ENCODE measurements around the gene EFCAB12.
"Not testable (repeated sequence)": the region's sequence is repeated elsewhere in the genome, so short reads cannot be mapped to it uniquely, and the experiment has no call there.

Gene EFCAB12

GRCh38 chr3:129421236-129421883 lies 7.1 kb downstream of the EFCAB12 start:
- WGBS, 2 experiments (ENCODE audit: insufficient coverage in 2 of 2): 94 to 95% methylated on average over 11 to 12 of the region's 12 CpGs
- Histone ChIP-seq H3K9me3 (ENCODE audit: control insufficient read depth, low read length) (peaks cover 8% of the 10 kb centered on the region), H3K36me3 (ENCODE audit: control insufficient read depth, insufficient read depth, low read length) (no peaks in the 10 kb centered on the region), H3K4me3 (ENCODE audit: extremely low read depth, insufficient read depth, low read length, poor library complexity, severe bottlenecking) (no peak overlapping the region), H3K27ac (ENCODE audit: low read depth, low read length, severe bottlenecking) (no peak overlapping the region), H3K4me1 (ENCODE audit: control insufficient read depth, insufficient read depth, low read length, poor library complexity, severe bottlenecking) (peaks cover 18% of the 10 kb centered on the region)

- Histone ChIP-seq H3K4me1 (ENCODE audit: control insufficient read depth, insufficient read depth, low read length, poor library complexity, severe bottlenecking) (peaks cover 19% of the 10 kb centered on the region), H3K9me3 (ENCODE audit: control insufficient read depth, low read length) (peaks cover 8% of the 10 kb centered on the region), H3K4me3 (ENCODE audit: extremely low read depth, insufficient read depth, low read length, poor library complexity, severe bottlenecking) (no peak overlapping the region), H3K36me3 (ENCODE audit: control insufficient read depth, insufficient read depth, low read length) (no peaks in the 10 kb centered on the region), H3K27ac (ENCODE audit: low read depth, low read length, severe bottlenecking) (no peak overlapping the region)
- WGBS, 2 experiments (ENCODE audit: insufficient coverage in 2 of 2): 89 to 93% methylated on average over 3 of the region's 4 CpGs
Measured at GRCh38 chr3:129419476-129419875, 9.0 kb downstream of the EFCAB12 start.

- H3K4me1 ChIP-seq (ENCODE audit: control insufficient read depth, insufficient read depth, low read length, poor library complexity, severe bottlenecking): peaks cover 21% of the 10 kb centered on the region
- H3K9me3 ChIP-seq (ENCODE audit: control insufficient read depth, low read length): peaks cover 8% of the 10 kb centered on the region
- no peaks in the 10 kb centered on the region for H3K36me3 ChIP-seq (ENCODE audit: control insufficient read depth, insufficient read depth, low read length)
- H3K4me3 ChIP-seq (ENCODE audit: extremely low read depth, insufficient read depth, low read length, poor library complexity, severe bottlenecking): no peak overlapping the region
- H3K27ac ChIP-seq (ENCODE audit: low read depth, low read length, severe bottlenecking): no peak overlapping the region
- 91 to 94% methylated on average over 11 to 12 of the region's 14 CpGs for whole genome bisulfite sequencing, 2 experiments (ENCODE audit: insufficient coverage in 2 of 2)
Measured at GRCh38 chr3:129418041-129418973, 10.1 kb downstream of the EFCAB12 start.

- Histone ChIP-seq H3K4me1 (ENCODE audit: control insufficient read depth, insufficient read depth, low read length, poor library complexity, severe bottlenecking) (peaks cover 21% of the 10 kb centered on the region), H3K4me3 (ENCODE audit: extremely low read depth, insufficient read depth, low read length, poor library complexity, severe bottlenecking) (no peak overlapping the region), H3K9me3 (ENCODE audit: control insufficient read depth, low read length) (peaks cover 8% of the 10 kb centered on the region), H3K36me3 (ENCODE audit: control insufficient read depth, insufficient read depth, low read length) (no peaks in the 10 kb centered on the region), H3K27ac (ENCODE audit: low read depth, low read length, severe bottlenecking) (no peak overlapping the region)
- WGBS, 2 experiments (ENCODE audit: insufficient coverage in 2 of 2): 100% methylated on average over 1 of the region's 1 CpG; no CpG with 5 or more reads in 1 of the 2 experiments
Measured at GRCh38 chr3:129417326-129417725, 11.1 kb downstream of the EFCAB12 start.

- H3K4me1 ChIP-seq (ENCODE audit: control insufficient read depth, insufficient read depth, low read length, poor library complexity, severe bottlenecking): peaks cover 22% of the 10 kb centered on the region
- H3K9me3 ChIP-seq (ENCODE audit: control insufficient read depth, low read length): peaks cover 7% of the 10 kb centered on the region
- WGBS, 2 experiments (ENCODE audit: insufficient coverage in 2 of 2): no CpG with 5 or more reads among the region's 4 CpGs
- no peak overlapping the region for H3K27ac ChIP-seq (ENCODE audit: low read depth, low read length, severe bottlenecking)
- no peak overlapping the region for H3K4me3 ChIP-seq (ENCODE audit: extremely low read depth, insufficient read depth, low read length, poor library complexity, severe bottlenecking)
- no peaks in the 10 kb centered on the region for H3K36me3 ChIP-seq (ENCODE audit: control insufficient read depth, insufficient read depth, low read length)
Measured at GRCh38 chr3:129416415-129416814, 12.0 kb downstream of the EFCAB12 start.

GRCh38 chr3:129415830-129416229 lies 12.6 kb downstream of the EFCAB12 start:
- WGBS, 2 experiments (ENCODE audit: insufficient coverage in 2 of 2): 87 to 94% methylated on average over 5 of the region's 6 CpGs
- Histone ChIP-seq H3K4me1 (ENCODE audit: control insufficient read depth, insufficient read depth, low read length, poor library complexity, severe bottlenecking) (peaks cover 22% of the 10 kb centered on the region), H3K36me3 (ENCODE audit: control insufficient read depth, insufficient read depth, low read length) (no peaks in the 10 kb centered on the region), H3K27ac (ENCODE audit: low read depth, low read length, severe bottlenecking) (no peak overlapping the region), H3K9me3 (ENCODE audit: control insufficient read depth, low read length) (peaks cover under 1% of the 10 kb centered on the region), H3K4me3 (ENCODE audit: extremely low read depth, insufficient read depth, low read length, poor library complexity, severe bottlenecking) (no peak overlapping the region)

GRCh38 chr3:129415378-129415777 lies 13.1 kb downstream of the EFCAB12 start:
- WGBS, 2 experiments (ENCODE audit: insufficient coverage in 2 of 2): 100% methylated on average over 1 to 2 of the region's 3 CpGs

GRCh38 chr3:129413687-129414506 lies 14.5 kb downstream of the EFCAB12 start:
- no peaks in the 10 kb centered on the region for H3K36me3 ChIP-seq (ENCODE audit: control insufficient read depth, insufficient read depth, low read length)
- peaks cover 22% of the 10 kb centered on the region for H3K4me1 ChIP-seq (ENCODE audit: control insufficient read depth, insufficient read depth, low read length, poor library complexity, severe bottlenecking)
- H3K4me3 ChIP-seq (ENCODE audit: extremely low read depth, insufficient read depth, low read length, poor library complexity, severe bottlenecking): no peak overlapping the region
- whole genome bisulfite sequencing, 2 experiments (ENCODE audit: insufficient coverage in 2 of 2): 65 to 71% methylated on average over 2 of the region's 4 CpGs
- H3K9me3 ChIP-seq (ENCODE audit: control insufficient read depth, low read length): no peaks in the 10 kb centered on the region
- peak overlapping the region; percentile 90 for H3K27ac ChIP-seq (ENCODE audit: low read depth, low read length, severe bottlenecking)

More at GRCh38 chr3:129415378-129415777, 13.1 kb downstream of the EFCAB12 start:
- Histone ChIP-seq H3K4me3 (ENCODE audit: extremely low read depth, insufficient read depth, low read length, poor library complexity, severe bottlenecking) (no peak overlapping the region), H3K36me3 (ENCODE audit: control insufficient read depth, insufficient read depth, low read length) (no peaks in the 10 kb centered on the region), H3K9me3 (ENCODE audit: control insufficient read depth, low read length) (no peaks in the 10 kb centered on the region), H3K4me1 (ENCODE audit: control insufficient read depth, insufficient read depth, low read length, poor library complexity, severe bottlenecking) (peaks cover 22% of the 10 kb centered on the region), H3K27ac (ENCODE audit: low read depth, low read length, severe bottlenecking) (no peak overlapping the region)

GRCh38 chr3:129413238-129413637 lies 15.2 kb downstream of the EFCAB12 start:
- Histone ChIP-seq H3K4me1 (ENCODE audit: control insufficient read depth, insufficient read depth, low read length, poor library complexity, severe bottlenecking) (peaks cover 22% of the 10 kb centered on the region), H3K27ac (ENCODE audit: low read depth, low read length, severe bottlenecking) (peak overlapping the region; percentile 90)
- 74 to 86% methylated on average over 2 to 3 of the region's 3 CpGs for WGBS, 2 experiments (ENCODE audit: insufficient coverage in 2 of 2)
- H3K9me3 ChIP-seq (ENCODE audit: control insufficient read depth, low read length); H3K36me3 ChIP-seq (ENCODE audit: control insufficient read depth, insufficient read depth, low read length); H3K4me3 ChIP-seq (ENCODE audit: extremely low read depth, insufficient read depth, low read length, poor library complexity, severe bottlenecking): not testable (repeated sequence)

GRCh38 chr3:129412542-129413198 lies 15.8 kb downstream of the EFCAB12 start:
- Histone ChIP-seq H3K4me3 (ENCODE audit: extremely low read depth, insufficient read depth, low read length, poor library complexity, severe bottlenecking) (no peak overlapping the region), H3K27ac (ENCODE audit: low read depth, low read length, severe bottlenecking) (no peak overlapping the region), H3K9me3 (ENCODE audit: control insufficient read depth, low read length) (no peaks in the 10 kb centered on the region), H3K36me3 (ENCODE audit: control insufficient read depth, insufficient read depth, low read length) (no peaks in the 10 kb centered on the region), H3K4me1 (ENCODE audit: control insufficient read depth, insufficient read depth, low read length, poor library complexity, severe bottlenecking) (peaks cover 22% of the 10 kb centered on the region)
- 87 to 94% methylated on average over 6 of the region's 6 CpGs for WGBS, 2 experiments (ENCODE audit: insufficient coverage in 2 of 2)
